HEK293T (cell line): ENCODE data around the gene HRG.

ENCODE experiments used
- CTCF ChIA-PET: fragments of 350-600 bp; formaldehyde crosslinking; extraction: SDS; loops from one replicate; lab custom pipeline; 2021; ENCODE audit warnings: antibody characterized with exemption, inconsistent platforms; lab: Yijun Ruan, JAX
- POLR2A ChIA-PET: fragments of 350-600 bp; formaldehyde crosslinking; extraction: SDS; loops from one replicate; lab custom pipeline; 2020; ENCODE audit warnings: antibody characterized with exemption, inconsistent platforms; lab: Yijun Ruan, JAX
- DNase-seq: peaks from one replicate; pipeline ENCODE4 v3.0.0; 2012; ENCODE audit warnings: mixed read lengths; ENCODE audit errors: extremely low spot score
- ARNT ChIP-seq: fragments of 450-650 bp; IDR thresholded peaks from 2 replicates; pipeline ENCODE4 v1.6.1; 2017; ENCODE audit warnings: mild to moderate bottlenecking
- BHLHE40 ChIP-seq: fragments of 450-650 bp; IDR thresholded peaks from 2 replicates; pipeline ENCODE4 v1.6.1; 2016; ENCODE audit warnings: mild to moderate bottlenecking, moderate library complexity, borderline replicate concordance
- CTBP1 ChIP-seq: fragments of 450-650 bp; IDR thresholded peaks from 2 replicates; pipeline ENCODE4 v1.6.1; 2016; ENCODE audit warnings: borderline replicate concordance
- ELF4 ChIP-seq: fragments of 450-650 bp; IDR thresholded peaks from 2 replicates; pipeline ENCODE4 v1.6.1; 2017; ENCODE audit warnings: antibody characterized with exemption
- FOXA1 ChIP-seq: fragments of 450-650 bp; IDR thresholded peaks from 2 replicates; pipeline ENCODE4 v1.6.1; 2016; ENCODE audit warnings: mild to moderate bottlenecking
- FOXK2 ChIP-seq: fragments of 450-650 bp; IDR thresholded peaks from 2 replicates; pipeline ENCODE4 v1.6.1; 2016; ENCODE audit warnings: mild to moderate bottlenecking
- FOXM1 ChIP-seq: fragments of 450-650 bp; IDR thresholded peaks from 2 replicates; pipeline ENCODE4 v1.6.1; 2017; ENCODE audit warnings: mild to moderate bottlenecking, borderline replicate concordance
- HDGF ChIP-seq: fragments of 450-650 bp; IDR thresholded peaks from 2 replicates; pipeline ENCODE4 v1.6.1; 2017; ENCODE audit warnings: antibody characterized with exemption, borderline replicate concordance
- L3MBTL2 ChIP-seq: fragments of 450-650 bp; conservative IDR thresholded peaks from 2 replicates; pipeline ENCODE4 v1.6.1; 2016; ENCODE audit warnings: mild to moderate bottlenecking
- LEF1 ChIP-seq: fragments of 450-650 bp; IDR thresholded peaks from 2 replicates; pipeline ENCODE4 v1.6.1; 2017; ENCODE audit warnings: mild to moderate bottlenecking, borderline replicate concordance
- NFRKB ChIP-seq: fragments of 450-650 bp; IDR thresholded peaks from 2 replicates; pipeline ENCODE4 v1.6.1; 2016; ENCODE audit warnings: mild to moderate bottlenecking, moderate library complexity
- SP1 ChIP-seq: fragments of 450-650 bp; IDR thresholded peaks from 2 replicates; pipeline ENCODE4 v1.6.1; 2017
- SUZ12 ChIP-seq: fragments of 450-650 bp; IDR thresholded peaks from 2 replicates; pipeline ENCODE4 v1.6.1; 2016; ENCODE audit warnings: mild to moderate bottlenecking
- TARDBP ChIP-seq: fragments of 450-650 bp; IDR thresholded peaks from 2 replicates; pipeline ENCODE4 v1.6.1; 2016
- ZNF384 ChIP-seq: fragments of 450-650 bp; IDR thresholded peaks from 2 replicates; pipeline ENCODE4 v1.6.1; 2016
- TF ChIP-seq, protein P1 (sequence below): fragments of 450-650 bp; IDR thresholded peaks from 2 replicates; pipeline ENCODE4 v1.6.1; 2016

Gene HRG, protein sequence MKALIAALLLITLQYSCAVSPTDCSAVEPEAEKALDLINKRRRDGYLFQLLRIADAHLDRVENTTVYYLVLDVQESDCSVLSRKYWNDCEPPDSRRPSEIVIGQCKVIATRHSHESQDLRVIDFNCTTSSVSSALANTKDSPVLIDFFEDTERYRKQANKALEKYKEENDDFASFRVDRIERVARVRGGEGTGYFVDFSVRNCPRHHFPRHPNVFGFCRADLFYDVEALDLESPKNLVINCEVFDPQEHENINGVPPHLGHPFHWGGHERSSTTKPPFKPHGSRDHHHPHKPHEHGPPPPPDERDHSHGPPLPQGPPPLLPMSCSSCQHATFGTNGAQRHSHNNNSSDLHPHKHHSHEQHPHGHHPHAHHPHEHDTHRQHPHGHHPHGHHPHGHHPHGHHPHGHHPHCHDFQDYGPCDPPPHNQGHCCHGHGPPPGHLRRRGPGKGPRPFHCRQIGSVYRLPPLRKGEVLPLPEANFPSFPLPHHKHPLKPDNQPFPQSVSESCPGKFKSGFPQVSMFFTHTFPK

DNA sequence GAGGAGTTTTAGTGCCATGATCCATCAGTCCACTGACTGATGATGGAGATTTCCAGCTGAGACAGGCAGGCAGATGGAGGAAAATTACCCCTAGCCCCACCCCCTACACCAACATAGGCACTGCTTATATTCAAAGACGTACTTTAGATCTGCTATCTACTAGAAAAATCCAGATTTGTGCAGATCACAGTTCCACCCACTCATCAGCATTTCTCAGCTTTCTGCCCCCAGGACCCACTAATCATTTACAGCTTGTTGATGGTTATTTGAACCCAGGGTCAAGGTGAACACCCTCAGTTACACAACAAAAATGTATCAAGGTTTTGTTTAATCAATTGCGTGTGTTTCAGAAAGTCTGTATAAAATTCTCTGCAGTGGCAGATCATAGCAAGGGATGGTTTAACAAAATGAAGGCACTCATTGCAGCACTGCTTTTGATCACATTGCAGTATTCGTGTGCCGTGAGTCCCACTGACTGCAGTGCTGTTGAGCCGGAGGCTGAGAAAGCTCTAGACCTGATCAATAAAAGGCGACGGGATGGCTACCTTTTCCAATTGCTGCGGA is at the start of gene HRG:
TSS of gene HRG (plus strand) at position 390 of the 564 bp plus-strand sequence. CDS start at position 408, 18 bp downstream.
- TF ChIP-seq CTBP1 (no peak), FOXA1 (no peak), ELF4 (no peak), BHLHE40 (no peak), ZNF384 (no peak), SP1 (no peak), LEF1 (no peak), L3MBTL2 (no peak), FOXM1 (no peak), TARDBP (no peak), ARNT (no peak), NFRKB (no peak), SUZ12 (no peak), HDGF (no peak), FOXK2 (no peak)
- TF ChIP-seq, protein P1, sequence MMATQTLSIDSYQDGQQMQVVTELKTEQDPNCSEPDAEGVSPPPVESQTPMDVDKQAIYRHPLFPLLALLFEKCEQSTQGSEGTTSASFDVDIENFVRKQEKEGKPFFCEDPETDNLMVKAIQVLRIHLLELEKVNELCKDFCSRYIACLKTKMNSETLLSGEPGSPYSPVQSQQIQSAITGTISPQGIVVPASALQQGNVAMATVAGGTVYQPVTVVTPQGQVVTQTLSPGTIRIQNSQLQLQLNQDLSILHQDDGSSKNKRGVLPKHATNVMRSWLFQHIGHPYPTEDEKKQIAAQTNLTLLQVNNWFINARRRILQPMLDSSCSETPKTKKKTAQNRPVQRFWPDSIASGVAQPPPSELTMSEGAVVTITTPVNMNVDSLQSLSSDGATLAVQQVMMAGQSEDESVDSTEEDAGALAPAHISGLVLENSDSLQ, result no peak
- ChIA-PET POLR2A (no interaction called here), CTCF (no interaction called here)
- DNase-seq, result no peak

DNA sequence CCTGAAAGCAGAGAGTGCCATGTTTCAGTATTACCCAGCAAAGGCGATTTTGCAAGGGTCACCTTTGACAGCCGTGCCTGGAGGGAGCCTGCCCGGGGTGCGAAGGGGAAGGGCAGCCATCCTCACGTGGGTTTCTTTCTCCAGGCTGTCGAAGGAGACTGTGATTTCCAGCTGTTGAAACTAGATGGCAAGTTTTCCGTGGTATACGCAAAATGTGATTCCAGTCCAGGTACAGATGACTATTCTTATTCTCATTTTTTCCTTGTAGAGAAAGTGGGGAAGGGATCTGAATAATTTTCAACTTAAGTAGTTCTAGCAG is 49.6 kb upstream of the HRG start:
- POLR2A ChIA-PET, result interaction anchor here (1.9 kb wide), 1 partner anchor 167 kb away, joined by 9 read pairs; the partner anchor contains the start of gene EIF4A2
- DNase-seq, result no peak
- TF ChIP-seq SUZ12 (no peak), CTBP1 (no peak), SP1 (no peak), FOXK2 (no peak), FOXA1 (no peak), TARDBP (no peak)
- TF ChIP-seq, protein P1, result no peak
- CTCF ChIA-PET, result interaction anchor here (0.6 to 1.5 kb wide), 4 partner anchors 15 to 205 kb away, joined by 3 to 5 read pairs (median 4); no protein-coding TSS in a partner anchor

DNA sequence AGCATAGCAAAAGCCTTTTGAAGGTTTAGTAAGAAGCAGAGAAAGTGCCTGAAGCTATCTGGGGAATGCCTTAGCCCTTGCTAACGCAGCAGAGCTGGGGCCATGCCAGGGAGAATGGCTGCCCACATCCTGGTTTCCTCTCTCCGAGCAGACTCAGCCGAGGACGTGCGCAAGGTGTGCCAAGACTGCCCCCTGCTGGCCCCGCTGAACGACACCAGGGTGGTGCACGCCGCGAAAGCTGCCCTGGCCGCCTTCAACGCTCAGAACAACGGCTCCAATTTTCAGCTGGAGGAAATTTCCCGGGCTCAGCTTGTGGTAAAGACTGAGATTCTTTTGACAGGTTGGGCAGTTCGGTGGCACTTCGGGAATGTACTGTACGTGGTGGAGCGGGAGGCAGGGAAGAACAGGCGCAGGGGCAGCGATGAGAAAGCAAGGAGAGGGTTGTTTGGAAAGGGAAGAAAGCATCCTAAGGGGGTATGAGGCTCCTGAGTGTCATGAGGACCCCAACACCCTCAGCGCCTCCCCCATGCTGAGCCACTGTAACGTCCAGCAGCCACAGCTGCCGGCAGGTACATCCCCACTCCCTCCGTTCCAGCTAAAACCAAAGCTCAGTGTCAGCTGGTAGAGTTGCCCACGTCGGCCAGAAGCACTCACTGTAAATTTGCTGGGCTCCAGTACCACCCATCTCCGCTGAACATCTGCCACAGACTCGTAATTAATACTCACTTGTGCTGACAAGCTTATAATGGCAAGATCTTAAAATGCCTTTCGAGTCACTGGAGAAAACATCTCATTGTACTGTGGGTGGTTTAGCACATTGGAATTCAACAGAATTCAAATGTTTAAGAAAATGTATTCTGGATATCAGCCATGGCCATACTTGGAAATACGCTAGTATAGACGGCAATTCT is 48.5 kb upstream of the HRG start:
- peak; percentile 80 for DNase-seq
- POLR2A ChIA-PET, result interaction anchor here (0.8 to 1.1 kb wide), 3 partner anchors 26 to 210 kb away, joined by 3 to 4 read pairs (median 4); no protein-coding TSS in a partner anchor
- CTCF ChIA-PET, result interaction anchor here (0.6 to 1.5 kb wide), 10 partner anchors 16 to 204 kb away, joined by 3 to 5 read pairs (median 3); no protein-coding TSS in a partner anchor
- TF ChIP-seq FOXK2 (no peak), FOXA1 (no peak), CTBP1 (no peak), NFRKB (no peak), ELF4 (no peak), ARNT (no peak), L3MBTL2 (no peak), TARDBP (no peak), SUZ12 (no peak), BHLHE40 (no peak)
- TF ChIP-seq, protein P1, result no peak

DNA sequence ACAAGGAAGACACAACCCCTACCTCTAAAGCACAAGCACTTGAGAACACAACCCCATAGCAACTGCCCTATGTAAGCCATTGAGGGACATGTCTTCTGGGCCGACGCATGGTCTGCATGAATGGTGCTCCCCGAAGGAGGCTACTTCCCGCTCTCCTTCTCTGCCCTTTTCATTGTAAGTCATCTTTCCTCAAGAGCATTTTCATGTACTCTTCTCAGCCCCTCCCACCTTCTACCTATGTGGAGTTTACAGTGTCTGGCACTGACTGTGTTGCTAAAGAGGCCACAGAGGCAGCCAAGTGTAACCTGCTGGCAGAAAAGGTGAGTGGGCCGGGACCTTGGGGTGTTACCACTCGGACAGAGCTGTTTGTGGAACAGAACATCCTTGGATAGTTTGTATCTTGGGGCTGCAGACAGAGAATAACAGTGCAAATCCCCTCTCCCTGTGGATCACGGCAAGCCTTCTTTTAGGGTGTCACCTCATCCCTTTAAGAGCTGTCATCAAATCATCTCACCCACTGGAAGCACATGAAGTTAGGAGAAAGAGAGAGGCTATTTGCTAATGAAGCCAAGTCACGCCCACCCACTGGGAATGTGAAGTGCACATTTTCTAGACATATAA is 47.4 kb upstream of the HRG start:
- DNase-seq, result no peak
- no peak for TF ChIP-seq FOXK2
- no peak for TF ChIP-seq FOXA1
- no peak for TF ChIP-seq ARNT
- no peak for TF ChIP-seq TARDBP
- TF ChIP-seq NFRKB, result no peak
- no peak for TF ChIP-seq HDGF
- TF ChIP-seq, protein P1, result no peak
- no peak for TF ChIP-seq L3MBTL2
- no peak for TF ChIP-seq CTBP1
- no peak for TF ChIP-seq FOXM1
- no peak for TF ChIP-seq ELF4
- TF ChIP-seq SUZ12, result no peak
- no peak for TF ChIP-seq ZNF384
- ChIA-PET POLR2A (no interaction called here), CTCF (no interaction called here)
